Neural cell (in vitro differentiated cells): Measurements from ENCODE around the gene MYBPHL. TPM values are rescaled to one million over a fixed set of nuclear protein-coding genes. Genes with fewer than 3 reads are reported as not detected.

Experiments
- H2AFZ ChIP-seq: fragments of 200-600, 300-800 bp; sonication (generic), shearing (Covaris generic); 2 replicates; pipeline ENCODE4 v1.6.0; 2014; ENCODE audit warnings: low read depth, mild to moderate bottlenecking, antibody characterized with exemption, low read length, moderate library complexity
- H3F3A ChIP-seq: fragments of 200-600 bp; shearing (Covaris generic); 2 replicates; pipeline ENCODE4 v1.6.1; 2016; ENCODE audit warnings: mild to moderate bottlenecking, moderate library complexity, mixed read lengths, antibody characterized with exemption, low read length; ENCODE audit not compliant: insufficient read depth, poor library complexity, severe bottlenecking
- H3K27ac ChIP-seq: fragments of 200-600, 300-800 bp; sonication (generic), shearing (Covaris generic); 2 replicates; pipeline ENCODE4 v1.5.1; 2014; ENCODE audit warnings: mild to moderate bottlenecking, low read length, moderate library complexity
- H3K27me3 ChIP-seq: fragments of 300-800, 200-600 bp; sonication (generic), shearing (Covaris generic); 2 replicates; pipeline ENCODE4 v1.6.0; 2014; ENCODE audit warnings: mild to moderate bottlenecking, low read depth, low read length, moderate library complexity; ENCODE audit not compliant: insufficient read depth
- H3K36me3 ChIP-seq: fragments of 300-800, 200-600 bp; sonication (generic), shearing (Covaris generic); 2 replicates; pipeline ENCODE4 v1.5.1; 2014; ENCODE audit warnings: mild to moderate bottlenecking, antibody characterized with exemption, low read length, moderate library complexity; ENCODE audit not compliant: insufficient read depth
- H3K4me2 ChIP-seq: fragments of 300-800, 200-600 bp; sonication (generic), shearing (Covaris generic); 2 replicates; pipeline ENCODE4 v1.6.0; 2014; ENCODE audit warnings: mild to moderate bottlenecking, low read length
- H3K4me3 ChIP-seq: fragments of 300-800, 200-600 bp; sonication (generic), shearing (Covaris generic); 2 replicates; pipeline ENCODE4 v1.5.1; 2014; ENCODE audit warnings: mild to moderate bottlenecking, low read length, moderate library complexity
- H3K79me2 ChIP-seq: fragments of 200-600 bp; shearing (Covaris generic); replicated peaks from 2 replicates; pipeline ENCODE4 v1.6.0; 2014; ENCODE audit warnings: mild to moderate bottlenecking, low read length, moderate library complexity; ENCODE audit not compliant: insufficient read depth
- H3K9ac ChIP-seq: fragments of 300-800, 200-600 bp; sonication (generic), shearing (Covaris generic); 2 replicates; pipeline ENCODE4 v1.6.1; 2016; ENCODE audit warnings: mild to moderate bottlenecking, low read length, mixed read lengths
- H3K9me2 ChIP-seq: fragments of 200-600 bp; shearing (Covaris generic); 2 replicates; pipeline ENCODE4 v1.6.1; 2016; ENCODE audit warnings: mild to moderate bottlenecking, low read length, mixed read lengths; ENCODE audit not compliant: insufficient read depth
- H3K9me3 ChIP-seq: fragments of 200-600, 300-800 bp; sonication (generic), shearing (Covaris generic); 2 replicates; pipeline ENCODE4 v1.6.1; 2016; ENCODE audit warnings: mild to moderate bottlenecking, mixed run types, low read length, moderate library complexity, mixed read lengths
- H4K20me1 ChIP-seq: fragments of 200-600 bp; shearing (Covaris generic); 2 replicates; pipeline ENCODE4 v1.6.1; 2016; ENCODE audit warnings: mild to moderate bottlenecking, mixed run types; ENCODE audit not compliant: insufficient read depth
- EP300 ChIP-seq: fragments of 450-650 bp; conservative IDR thresholded peaks from 2 replicates; pipeline ENCODE4 v1.6.1; 2014; ENCODE audit warnings: antibody characterized with exemption, mild to moderate bottlenecking, moderate library complexity; ENCODE audit not compliant: poor library complexity, severe bottlenecking
- EZH2 ChIP-seq: fragments of 200-600, 300-800 bp; shearing (Covaris generic), sonication (generic); IDR thresholded peaks from 2 replicates; pipeline ENCODE4 v1.6.1; 2014; ENCODE audit warnings: antibody characterized with exemption, low read length, borderline replicate concordance, mild to moderate bottlenecking; ENCODE audit not compliant: insufficient read depth, poor library complexity, severe bottlenecking
- MXI1 ChIP-seq: fragments of 450-650 bp; conservative IDR thresholded peaks from 2 replicates; pipeline ENCODE4 v1.6.1; 2014; ENCODE audit warnings: antibody characterized with exemption, mild to moderate bottlenecking; ENCODE audit not compliant: poor library complexity, severe bottlenecking
- POLR2AphosphoS5 ChIP-seq: IDR thresholded peaks from 2 replicates; pipeline ENCODE4 v1.6.1; 2012
- RAD21 ChIP-seq: fragments of 450-650 bp; conservative IDR thresholded peaks from 2 replicates; pipeline ENCODE4 v1.6.1; 2014; ENCODE audit warnings: antibody characterized with exemption, mild to moderate bottlenecking, moderate library complexity
- SMC3 ChIP-seq: fragments of 450-650 bp; conservative IDR thresholded peaks from 2 replicates; pipeline ENCODE4 v1.6.1; 2014; ENCODE audit warnings: antibody characterized with exemption, mild to moderate bottlenecking, moderate library complexity; ENCODE audit not compliant: poor library complexity
- TAF1 ChIP-seq: IDR thresholded peaks from 2 replicates; pipeline ENCODE4 v1.6.1; 2012; ENCODE audit warnings: low read depth
- polyA plus RNA-seq: library from polyadenylated mRNA; depleted of rRNA; stranded (reverse); fragments of >200 nt; gene quantifications from 2 replicates; pipeline ENCODE4 v1.2.3, GENCODE V29; 2014
- TF ChIP-seq, protein P1 (sequence below): fragments of 450-650 bp; IDR thresholded peaks from 2 replicates; pipeline ENCODE4 v1.5.1; 2014; ENCODE audit warnings: antibody characterized with exemption, mild to moderate bottlenecking, moderate library complexity; ENCODE audit not compliant: poor library complexity, severe bottlenecking
- TF ChIP-seq, protein P2 (sequence below): IDR thresholded peaks from 2 replicates; pipeline ENCODE4 v1.6.1; 2012; ENCODE audit warnings: borderline replicate concordance

Gene MYBPHL
- polyA plus RNA-seq, 1 donor from 2014 or later: 1.6 TPM

- H3K4me3 ChIP-seq: peak overlapping the region; percentile 75
- no peaks in the 10 kb centered on the region for H3K27me3 ChIP-seq
- peak overlapping the region; percentile 31 for H3K27ac ChIP-seq
- no peak overlapping the region for H2AFZ ChIP-seq
- H3K4me2 ChIP-seq: peak overlapping the region; percentile 86
- H3K9me3 ChIP-seq: no peaks in the 10 kb centered on the region
- peaks cover 12% of the 10 kb centered on the region for H3K36me3 ChIP-seq
- peak overlapping the region; percentile 76 for H3K9ac ChIP-seq
- peaks cover 57% of the 10 kb centered on the region for H3K79me2 ChIP-seq
- no peak for TF ChIP-seq EZH2
- TF ChIP-seq, protein P1, sequence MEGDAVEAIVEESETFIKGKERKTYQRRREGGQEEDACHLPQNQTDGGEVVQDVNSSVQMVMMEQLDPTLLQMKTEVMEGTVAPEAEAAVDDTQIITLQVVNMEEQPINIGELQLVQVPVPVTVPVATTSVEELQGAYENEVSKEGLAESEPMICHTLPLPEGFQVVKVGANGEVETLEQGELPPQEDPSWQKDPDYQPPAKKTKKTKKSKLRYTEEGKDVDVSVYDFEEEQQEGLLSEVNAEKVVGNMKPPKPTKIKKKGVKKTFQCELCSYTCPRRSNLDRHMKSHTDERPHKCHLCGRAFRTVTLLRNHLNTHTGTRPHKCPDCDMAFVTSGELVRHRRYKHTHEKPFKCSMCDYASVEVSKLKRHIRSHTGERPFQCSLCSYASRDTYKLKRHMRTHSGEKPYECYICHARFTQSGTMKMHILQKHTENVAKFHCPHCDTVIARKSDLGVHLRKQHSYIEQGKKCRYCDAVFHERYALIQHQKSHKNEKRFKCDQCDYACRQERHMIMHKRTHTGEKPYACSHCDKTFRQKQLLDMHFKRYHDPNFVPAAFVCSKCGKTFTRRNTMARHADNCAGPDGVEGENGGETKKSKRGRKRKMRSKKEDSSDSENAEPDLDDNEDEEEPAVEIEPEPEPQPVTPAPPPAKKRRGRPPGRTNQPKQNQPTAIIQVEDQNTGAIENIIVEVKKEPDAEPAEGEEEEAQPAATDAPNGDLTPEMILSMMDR: no peak
- TF ChIP-seq TAF1: no peak
- no peak for TF ChIP-seq RAD21
- no peak for TF ChIP-seq MXI1
- TF ChIP-seq, protein P2, sequence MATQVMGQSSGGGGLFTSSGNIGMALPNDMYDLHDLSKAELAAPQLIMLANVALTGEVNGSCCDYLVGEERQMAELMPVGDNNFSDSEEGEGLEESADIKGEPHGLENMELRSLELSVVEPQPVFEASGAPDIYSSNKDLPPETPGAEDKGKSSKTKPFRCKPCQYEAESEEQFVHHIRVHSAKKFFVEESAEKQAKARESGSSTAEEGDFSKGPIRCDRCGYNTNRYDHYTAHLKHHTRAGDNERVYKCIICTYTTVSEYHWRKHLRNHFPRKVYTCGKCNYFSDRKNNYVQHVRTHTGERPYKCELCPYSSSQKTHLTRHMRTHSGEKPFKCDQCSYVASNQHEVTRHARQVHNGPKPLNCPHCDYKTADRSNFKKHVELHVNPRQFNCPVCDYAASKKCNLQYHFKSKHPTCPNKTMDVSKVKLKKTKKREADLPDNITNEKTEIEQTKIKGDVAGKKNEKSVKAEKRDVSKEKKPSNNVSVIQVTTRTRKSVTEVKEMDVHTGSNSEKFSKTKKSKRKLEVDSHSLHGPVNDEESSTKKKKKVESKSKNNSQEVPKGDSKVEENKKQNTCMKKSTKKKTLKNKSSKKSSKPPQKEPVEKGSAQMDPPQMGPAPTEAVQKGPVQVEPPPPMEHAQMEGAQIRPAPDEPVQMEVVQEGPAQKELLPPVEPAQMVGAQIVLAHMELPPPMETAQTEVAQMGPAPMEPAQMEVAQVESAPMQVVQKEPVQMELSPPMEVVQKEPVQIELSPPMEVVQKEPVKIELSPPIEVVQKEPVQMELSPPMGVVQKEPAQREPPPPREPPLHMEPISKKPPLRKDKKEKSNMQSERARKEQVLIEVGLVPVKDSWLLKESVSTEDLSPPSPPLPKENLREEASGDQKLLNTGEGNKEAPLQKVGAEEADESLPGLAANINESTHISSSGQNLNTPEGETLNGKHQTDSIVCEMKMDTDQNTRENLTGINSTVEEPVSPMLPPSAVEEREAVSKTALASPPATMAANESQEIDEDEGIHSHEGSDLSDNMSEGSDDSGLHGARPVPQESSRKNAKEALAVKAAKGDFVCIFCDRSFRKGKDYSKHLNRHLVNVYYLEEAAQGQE: no peak
- TF ChIP-seq POLR2AphosphoS5: no peak
- no peak for TF ChIP-seq EP300
- no peak for TF ChIP-seq SMC3
- no peaks in the 10 kb centered on the region for H3F3A ChIP-seq
- no peaks in the 10 kb centered on the region for H3K9me2 ChIP-seq
- H4K20me1 ChIP-seq: no peaks in the 10 kb centered on the region
Observed at GRCh38 chr1:109250454-109251276, 56.1 kb downstream of the MYBPHL start.

- H3K27me3 ChIP-seq: no peaks in the 10 kb centered on the region
- H3K9me2 ChIP-seq: no peaks in the 10 kb centered on the region
- no peaks in the 10 kb centered on the region for H3K9me3 ChIP-seq
- peak overlapping the region; percentile 76 for H3K9ac ChIP-seq
- TF ChIP-seq EP300: no peak
- TF ChIP-seq TAF1: no peak
- TF ChIP-seq SMC3: no peak
- TF ChIP-seq EZH2: no peak
- TF ChIP-seq, protein P2: no peak
- peak; percentile 9 for TF ChIP-seq RAD21
- TF ChIP-seq MXI1: peak; percentile 57
- no peak for TF ChIP-seq POLR2AphosphoS5
- TF ChIP-seq, protein P1: no peak
- peaks cover 12% of the 10 kb centered on the region for H3K36me3 ChIP-seq
- H3K79me2 ChIP-seq: peaks cover 49% of the 10 kb centered on the region
- no peak overlapping the region for H2AFZ ChIP-seq
- peak overlapping the region; percentile 86 for H3K4me2 ChIP-seq
- H3F3A ChIP-seq: no peaks in the 10 kb centered on the region
- H3K27ac ChIP-seq: peak overlapping the region; percentile 31
- H4K20me1 ChIP-seq: no peaks in the 10 kb centered on the region
- peak overlapping the region; percentile 75 for H3K4me3 ChIP-seq
Observed at GRCh38 chr1:109249654-109250401, 57.0 kb downstream of the MYBPHL start.
